ENCODE measurements around the gene MLXIP.
"Not testable (repeated sequence)": the region's sequence is repeated elsewhere in the genome, so short reads cannot be mapped to it uniquely, and the experiment has no call there.

The MLXIP gene

DNA sequence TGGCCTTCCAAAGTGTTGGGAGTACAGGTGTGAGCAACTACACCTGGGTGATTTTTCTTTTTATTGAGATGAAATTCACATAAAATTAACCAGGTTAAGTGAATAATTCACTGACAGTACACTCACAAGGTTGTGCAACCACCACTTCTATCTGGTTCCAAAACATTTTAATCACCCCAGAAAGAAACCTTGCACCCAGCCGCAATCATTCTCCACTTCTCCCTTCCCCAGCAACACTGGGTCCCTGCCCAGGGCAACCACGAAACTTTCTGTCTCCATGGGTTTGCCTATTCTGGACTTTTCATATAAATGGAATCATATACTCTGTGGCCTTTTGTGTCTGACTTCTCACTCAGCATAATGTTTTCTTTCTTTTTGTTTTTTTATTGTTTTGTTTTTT is 26.3 kb upstream of the MLXIP start:
- no peak overlapping the region for H3K4me3 ChIP-seq (ENCODE audit: low read depth, low read length)
- no peak for DNase-seq (ENCODE audit: low read depth, low spot score)

DNA sequence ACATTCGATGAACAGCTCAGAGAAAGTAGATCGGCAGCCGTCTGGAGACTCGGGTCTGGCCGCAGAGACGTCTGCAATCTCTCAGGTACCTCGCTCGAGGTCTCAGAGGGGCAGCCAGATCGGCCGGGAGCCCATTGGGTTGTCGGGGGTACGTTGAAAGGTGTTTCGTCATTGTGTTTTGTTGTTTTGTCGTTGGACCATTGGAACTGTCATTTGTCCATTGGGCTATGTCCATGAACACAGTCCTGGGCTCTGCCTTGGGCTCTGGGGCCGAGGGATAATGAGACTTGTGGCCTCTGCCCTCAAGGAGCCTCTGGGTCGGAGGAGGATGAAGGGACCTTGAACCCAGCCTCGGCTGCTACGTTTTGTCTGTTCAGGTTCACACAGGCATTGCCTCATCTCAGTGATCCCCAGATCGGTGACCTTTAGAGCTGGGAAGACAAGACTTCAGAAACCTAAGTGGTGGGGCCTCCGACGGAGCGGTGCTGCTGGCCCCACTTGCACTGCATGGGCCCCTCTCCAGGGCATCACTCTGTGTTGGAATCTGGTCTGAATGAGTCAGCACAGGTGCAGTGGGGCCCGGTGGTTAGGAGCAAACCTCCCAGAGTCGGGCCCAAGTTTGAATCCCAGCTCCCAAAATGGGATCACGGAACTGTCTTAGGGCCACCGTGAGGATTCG is 23.6 kb upstream of the MLXIP start:
- in situ Hi-C loops (cut with HindIII; ENCODE audit: low sequenced_read_pairs): no loop called here
- DNase-seq (ENCODE audit: low read depth, low spot score): no peak
- TF ChIP-seq, protein P1, sequence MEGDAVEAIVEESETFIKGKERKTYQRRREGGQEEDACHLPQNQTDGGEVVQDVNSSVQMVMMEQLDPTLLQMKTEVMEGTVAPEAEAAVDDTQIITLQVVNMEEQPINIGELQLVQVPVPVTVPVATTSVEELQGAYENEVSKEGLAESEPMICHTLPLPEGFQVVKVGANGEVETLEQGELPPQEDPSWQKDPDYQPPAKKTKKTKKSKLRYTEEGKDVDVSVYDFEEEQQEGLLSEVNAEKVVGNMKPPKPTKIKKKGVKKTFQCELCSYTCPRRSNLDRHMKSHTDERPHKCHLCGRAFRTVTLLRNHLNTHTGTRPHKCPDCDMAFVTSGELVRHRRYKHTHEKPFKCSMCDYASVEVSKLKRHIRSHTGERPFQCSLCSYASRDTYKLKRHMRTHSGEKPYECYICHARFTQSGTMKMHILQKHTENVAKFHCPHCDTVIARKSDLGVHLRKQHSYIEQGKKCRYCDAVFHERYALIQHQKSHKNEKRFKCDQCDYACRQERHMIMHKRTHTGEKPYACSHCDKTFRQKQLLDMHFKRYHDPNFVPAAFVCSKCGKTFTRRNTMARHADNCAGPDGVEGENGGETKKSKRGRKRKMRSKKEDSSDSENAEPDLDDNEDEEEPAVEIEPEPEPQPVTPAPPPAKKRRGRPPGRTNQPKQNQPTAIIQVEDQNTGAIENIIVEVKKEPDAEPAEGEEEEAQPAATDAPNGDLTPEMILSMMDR (IDR thresholded peaks at IDR 0.05; ENCODE audit: low read depth, low read length): no peak
- H3K4me3 ChIP-seq (ENCODE audit: low read depth, low read length): no peak overlapping the region

More for the DNA sequence above, 26.3 kb upstream of the MLXIP start:
- TF ChIP-seq, protein P1 (IDR thresholded peaks at IDR 0.05; ENCODE audit: low read depth, low read length): no peak
- in situ Hi-C loops (cut with HindIII; ENCODE audit: low sequenced_read_pairs): no loop called here

DNA sequence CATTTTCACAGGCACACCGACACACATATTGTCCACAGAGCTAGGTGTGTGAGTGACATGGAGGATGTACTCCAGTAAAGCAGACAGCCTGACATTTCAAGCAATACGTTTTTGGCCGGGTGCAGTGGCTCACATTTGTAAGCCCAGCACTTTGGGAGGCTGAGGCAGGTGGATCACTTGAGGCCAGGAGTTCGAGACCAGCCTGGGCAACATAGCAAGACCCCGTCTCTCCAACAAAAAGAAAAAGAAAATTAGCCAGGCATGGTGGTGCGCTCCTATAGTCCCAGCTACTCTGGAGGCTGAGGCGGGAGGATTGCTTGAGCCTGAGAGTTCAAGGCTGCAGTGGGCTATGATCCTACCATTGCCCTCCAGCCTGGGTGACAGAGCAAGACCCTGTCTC is 22.1 kb upstream of the MLXIP start:
- H3K4me3 ChIP-seq (ENCODE audit: low read depth, low read length); DNase-seq (ENCODE audit: low read depth, low spot score); in situ Hi-C loops (cut with HindIII; ENCODE audit: low sequenced_read_pairs): not testable (repeated sequence)

DNA sequence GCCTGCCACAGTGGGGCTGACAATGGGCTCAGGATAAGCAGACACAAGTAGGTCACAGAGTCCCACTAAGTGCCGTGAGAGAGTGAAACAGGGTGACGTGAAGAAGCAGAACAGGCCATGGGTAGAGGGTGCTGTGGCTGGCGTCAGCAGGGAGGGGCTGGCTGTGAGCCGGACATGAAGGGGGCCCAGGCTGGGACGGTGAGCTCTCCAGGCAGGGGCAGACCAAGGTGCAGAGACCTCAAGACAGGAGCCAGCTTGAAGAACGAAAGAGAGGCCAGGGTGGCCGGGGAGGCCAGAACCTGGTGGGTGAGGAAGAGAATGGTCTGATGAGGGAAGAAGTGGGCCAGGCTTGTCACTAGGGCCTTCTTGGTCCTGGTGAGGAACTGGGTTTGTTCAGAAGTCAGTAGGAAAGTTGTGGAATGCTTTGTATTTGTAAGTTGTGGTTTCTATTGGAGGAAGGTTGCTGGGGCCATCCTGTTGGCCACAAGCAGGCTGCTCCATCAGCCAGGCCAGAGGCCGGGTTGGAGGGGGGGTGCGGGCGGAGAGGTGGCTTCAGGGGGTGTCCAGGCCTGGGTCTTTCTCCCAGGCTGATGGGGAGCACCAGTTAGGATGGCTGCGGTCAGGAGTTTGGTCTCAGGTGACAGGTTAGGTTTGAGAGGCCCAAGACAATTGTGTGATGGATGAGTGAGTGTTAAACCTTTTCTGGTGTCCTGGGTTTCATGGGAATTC is 21.4 kb upstream of the MLXIP start:
- no peak overlapping the region for H3K4me3 ChIP-seq (ENCODE audit: low read depth, low read length)
- TF ChIP-seq, protein P1 (IDR thresholded peaks at IDR 0.05; ENCODE audit: low read depth, low read length): no peak
- in situ Hi-C loops (cut with HindIII; ENCODE audit: low sequenced_read_pairs): no loop called here
- no peak for DNase-seq (ENCODE audit: low read depth, low spot score)

DNA sequence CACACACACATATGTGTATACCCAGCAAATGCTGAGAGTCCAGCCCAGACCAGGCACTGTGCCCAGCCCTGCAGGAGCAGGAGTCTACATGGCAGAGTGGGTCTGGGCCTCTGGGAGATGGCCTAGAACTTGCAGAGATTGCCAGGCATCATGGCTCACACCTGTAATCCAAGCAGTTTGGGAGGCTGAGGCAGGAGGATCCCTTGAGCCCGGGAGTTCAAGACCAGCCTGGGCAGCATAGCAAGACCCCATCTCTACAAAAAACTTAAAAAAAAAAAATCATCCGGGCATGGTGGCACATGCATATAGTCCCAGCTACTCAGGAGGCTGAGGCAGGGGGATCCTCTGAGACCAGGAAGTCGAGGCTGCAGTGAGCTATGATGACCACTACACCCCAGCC is 20.8 kb upstream of the MLXIP start:
- in situ Hi-C loops (cut with HindIII; ENCODE audit: low sequenced_read_pairs): no loop called here
- no peak overlapping the region for H3K4me3 ChIP-seq (ENCODE audit: low read depth, low read length)
- DNase-seq (ENCODE audit: low read depth, low spot score): no peak
- TF ChIP-seq, protein P1 (IDR thresholded peaks at IDR 0.05; ENCODE audit: low read depth, low read length): no peak

DNA sequence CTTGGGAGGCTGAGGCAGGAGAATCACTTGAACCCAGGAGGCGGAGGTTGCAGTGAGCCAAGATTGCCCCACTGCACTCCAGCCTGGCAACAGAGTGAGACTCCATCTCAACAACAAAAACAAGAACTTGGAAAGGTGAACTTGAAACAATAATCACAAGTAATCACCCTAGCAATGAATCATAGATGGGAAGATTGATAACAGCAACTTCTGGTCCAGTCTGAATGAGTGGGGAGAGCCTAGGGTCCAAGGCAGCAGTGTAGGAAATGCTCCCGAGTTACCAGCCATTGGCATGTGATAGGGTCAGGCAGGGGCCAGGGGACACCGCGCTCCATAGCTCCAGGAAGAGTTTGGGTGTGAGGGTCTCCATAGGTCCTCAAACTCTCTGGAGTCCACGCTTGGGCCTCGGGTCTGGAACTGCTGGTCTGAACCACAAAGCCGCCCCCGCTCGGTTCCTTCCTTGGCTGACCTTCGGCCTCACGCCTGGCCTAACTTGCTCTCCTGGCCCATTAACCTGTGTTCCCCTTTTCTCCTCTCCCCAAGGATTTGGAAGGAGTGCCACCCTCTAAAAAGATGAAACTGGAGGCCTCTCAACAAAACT is 19.9 kb upstream of the MLXIP start:
- in situ Hi-C loops (cut with HindIII; ENCODE audit: low sequenced_read_pairs): no loop called here
- DNase-seq (ENCODE audit: low read depth, low spot score): no peak
- H3K4me3 ChIP-seq (ENCODE audit: low read depth, low read length): no peak overlapping the region
- TF ChIP-seq, protein P1 (IDR thresholded peaks at IDR 0.05; ENCODE audit: low read depth, low read length): no peak

All from astrocyte of the spinal cord (primary cell).